Gastrocnemius medialis (tissue), 4 donors: Measurements from ENCODE around the gene ZSCAN16.

Experiments used
- POLR2A ChIP-seq, 2 donors: fragments of 450-650 bp; IDR thresholded peaks; one replicate each; pipeline ENCODE4 v1.6.1; 2017; ENCODE audit warnings: antibody characterized with exemption in 2 of 2, mild to moderate bottlenecking in 2 of 2, moderate library complexity in 2 of 2
- TF ChIP-seq, protein P1 (sequence below), 5 experiments: fragments of 450-650 bp in 3 of 5; fragments of 200-600 bp in 2 of 5; sonication (generic) in 2 of 5; IDR thresholded peaks in 4 of 5; conservative IDR thresholded peaks in 1 of 5; 1 replicate in 4 of 5; 2 replicates in 1 of 5; pipeline ENCODE4 v1.5.1; 2016 to 2019; ENCODE audit warnings: antibody characterized with exemption in 5 of 5, mild to moderate bottlenecking in 3 of 5, moderate library complexity in 3 of 5

DNA sequence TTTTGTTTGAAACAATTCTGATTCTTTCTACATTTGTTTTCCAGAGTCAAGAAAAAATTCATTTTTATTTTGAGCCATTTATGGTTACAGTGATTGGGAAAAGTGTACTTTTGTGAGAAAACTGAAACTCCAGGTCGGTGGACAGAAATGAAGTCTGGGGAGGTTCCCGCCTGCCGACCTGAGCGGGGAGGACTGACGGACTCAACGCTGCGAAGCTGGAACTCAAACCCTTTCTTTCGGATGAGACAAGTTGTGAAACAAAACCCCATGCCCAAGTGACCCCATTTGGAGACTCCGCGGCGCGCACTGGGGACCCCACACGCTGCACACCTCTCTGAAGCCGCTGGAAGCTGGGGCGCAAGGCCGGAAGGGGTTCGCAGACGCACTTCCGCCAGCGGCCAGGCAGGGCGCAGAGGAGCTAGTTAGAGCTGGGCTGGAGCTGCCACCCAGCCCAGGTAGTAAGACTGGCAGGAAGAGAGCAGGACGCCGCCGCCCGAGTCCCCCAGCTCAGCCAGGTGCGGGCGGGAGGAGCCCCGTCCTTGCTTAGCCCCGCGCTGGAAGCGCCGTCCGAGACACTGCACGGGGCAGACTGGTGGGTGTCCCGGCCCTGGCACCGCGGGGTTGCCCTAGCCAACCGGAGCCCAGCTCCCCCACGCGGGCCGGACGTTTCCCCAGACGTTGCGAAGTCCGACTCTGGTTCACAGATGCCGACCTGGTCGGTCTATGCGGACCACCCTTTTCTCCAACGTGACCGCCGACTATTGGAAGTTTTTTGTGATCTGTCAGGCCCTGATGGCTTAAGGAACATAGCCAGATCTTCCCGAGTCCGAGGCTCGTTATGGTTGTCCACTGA is 19.8 kb upstream of the ZSCAN16 start:
- TF ChIP-seq, protein P1, sequence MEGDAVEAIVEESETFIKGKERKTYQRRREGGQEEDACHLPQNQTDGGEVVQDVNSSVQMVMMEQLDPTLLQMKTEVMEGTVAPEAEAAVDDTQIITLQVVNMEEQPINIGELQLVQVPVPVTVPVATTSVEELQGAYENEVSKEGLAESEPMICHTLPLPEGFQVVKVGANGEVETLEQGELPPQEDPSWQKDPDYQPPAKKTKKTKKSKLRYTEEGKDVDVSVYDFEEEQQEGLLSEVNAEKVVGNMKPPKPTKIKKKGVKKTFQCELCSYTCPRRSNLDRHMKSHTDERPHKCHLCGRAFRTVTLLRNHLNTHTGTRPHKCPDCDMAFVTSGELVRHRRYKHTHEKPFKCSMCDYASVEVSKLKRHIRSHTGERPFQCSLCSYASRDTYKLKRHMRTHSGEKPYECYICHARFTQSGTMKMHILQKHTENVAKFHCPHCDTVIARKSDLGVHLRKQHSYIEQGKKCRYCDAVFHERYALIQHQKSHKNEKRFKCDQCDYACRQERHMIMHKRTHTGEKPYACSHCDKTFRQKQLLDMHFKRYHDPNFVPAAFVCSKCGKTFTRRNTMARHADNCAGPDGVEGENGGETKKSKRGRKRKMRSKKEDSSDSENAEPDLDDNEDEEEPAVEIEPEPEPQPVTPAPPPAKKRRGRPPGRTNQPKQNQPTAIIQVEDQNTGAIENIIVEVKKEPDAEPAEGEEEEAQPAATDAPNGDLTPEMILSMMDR (IDR thresholded peaks at IDR 0.05 in 4 of 5, conservative IDR thresholded peaks at IDR 0.05 in 1 of 5) = peak; percentile 38 to 76 (median 60)
- peak in 1 of 2 donors; percentile 32 for TF ChIP-seq POLR2A (IDR thresholded peaks at IDR 0.05)
